Fibroblast of pulmonary artery (primary cell): ENCODE measurements around the gene IGFBP3.
A peak's percentile ranks its signal among the peaks of the same experiment; 100 is the strongest.

ENCODE experiments used
- DNase-seq: peaks from one replicate; pipeline ENCODE4 v3.0.0-alpha.2; 2010; ENCODE audit warnings: low read depth
- H3K4me3 ChIP-seq: replicated peaks from 2 replicates; pipeline ENCODE4 v1.5.1; 2011; ENCODE audit warnings: low read depth, mild to moderate bottlenecking, control low read depth, low read length, moderate library complexity
- CTCF ChIP-seq: IDR thresholded peaks from 2 replicates; pipeline ENCODE4 v1.5.1; 2011; ENCODE audit warnings: mild to moderate bottlenecking, control low read depth, low read length, inconsistent platforms; ENCODE audit errors: missing control alignments

Gene IGFBP3

GRCh38 chr7:45919231-45919784 is 1.8 kb downstream of the IGFBP3 start:
- no peak for TF ChIP-seq CTCF
- no peak for DNase-seq
- peak overlapping the region; percentile 5 for H3K4me3 ChIP-seq

GRCh38 chr7:45918556-45918955 is 2.5 kb downstream of the IGFBP3 start:
- no peak for TF ChIP-seq CTCF
- DNase-seq = no peak
- no peak overlapping the region for H3K4me3 ChIP-seq

GRCh38 chr7:45917658-45918057 is 3.4 kb downstream of the IGFBP3 start:
- H3K4me3 ChIP-seq = no peak overlapping the region
- peak; percentile 88 for TF ChIP-seq CTCF

GRCh38 chr7:45917064-45917463 is 4.0 kb downstream of the IGFBP3 start:
- DNase-seq = no peak
- TF ChIP-seq CTCF = no peak

More at GRCh38 chr7:45917658-45918057, 3.4 kb downstream of the IGFBP3 start:
- peak; percentile 75 for DNase-seq

GRCh38 chr7:45915606-45916005 is 5.5 kb downstream of the IGFBP3 start:
- H3K4me3 ChIP-seq = no peak overlapping the region
- no peak for DNase-seq
- TF ChIP-seq CTCF = no peak

More at GRCh38 chr7:45917064-45917463, 4.0 kb downstream of the IGFBP3 start:
- H3K4me3 ChIP-seq = no peak overlapping the region

GRCh38 chr7:45914911-45915310 is 6.2 kb downstream of the IGFBP3 start:
- no peak overlapping the region for H3K4me3 ChIP-seq
- no peak for DNase-seq
- TF ChIP-seq CTCF = no peak

- TF ChIP-seq CTCF = no peak
- DNase-seq = no peak
- H3K4me3 ChIP-seq = no peak overlapping the region
Measured at GRCh38 chr7:45912972-45913371, 8.1 kb downstream of the IGFBP3 start.
